B cell (primary cell): ENCODE measurements around the gene ABCA9. TPM values are rescaled to one million over a fixed set of nuclear protein-coding genes. Genes with fewer than 3 reads are reported as not detected.
"Not testable (repeated sequence)": the region's sequence is repeated elsewhere in the genome, so short reads cannot be mapped to it uniquely, and the experiment has no call there.

Source experiments
- ATAC-seq: fragments of 200-7000 bp; cut with Tn5 transposase; one replicate; pipeline ENCODE4 v1.10.0; 2021; ENCODE audit warnings: low read depth, mild to moderate bottlenecking, moderate number of reproducible peaks, moderate library complexity
- CTCF ChIA-PET: fragments of 350-600 bp; sonication (Branson Sonifier 250); formaldehyde crosslinking; loops from one replicate; lab custom pipeline; 2021; ENCODE audit warnings: antibody characterized with exemption, inconsistent platforms; lab: Charles Lee
- POLR2A ChIA-PET: fragments of 350-600 bp; sonication (Branson Sonifier 250); formaldehyde crosslinking; loops from one replicate; lab custom pipeline; 2021; ENCODE audit warnings: antibody characterized with exemption; lab: Charles Lee
- DNase-seq: peaks from one replicate; pipeline ENCODE4 v3.0.0; 2013
- H2AFZ ChIP-seq: 2 replicates; pipeline ENCODE4 v1.6.1; 2012; ENCODE audit warnings: mild to moderate bottlenecking, low read depth, low read length; ENCODE audit not compliant: insufficient read depth, poor library complexity, severe bottlenecking
- H3K27ac ChIP-seq, 2 donors: 1 replicate in 1 of 2; 2 replicates in 1 of 2; pipeline ENCODE4 v1.5.1; 2012 to 2013; ENCODE audit warnings: low read length in 2 of 2, mild to moderate bottlenecking in 2 of 2, moderate library complexity in 1 of 2
- H3K27me3 ChIP-seq, 4 experiments: fragments of 200-600 bp in 1 of 4; sonication (generic) in 1 of 4; replicated peaks in 1 of 4; 1 replicate in 2 of 4; 2 replicates in 2 of 4; pipeline versions ENCODE4 v1.6.1 to v1.7.0; 2013 to 2016; ENCODE audit warnings: low read length in 3 of 4, mild to moderate bottlenecking in 2 of 4, mixed read lengths in 1 of 4, moderate library complexity in 1 of 4; ENCODE audit not compliant: insufficient read depth in 4 of 4, control insufficient read depth in 3 of 4; ENCODE audit errors: control extremely low read depth in 1 of 4
- H3K36me3 ChIP-seq, 2 experiments: replicated peaks in 1 of 2; 1 replicate in 1 of 2; 2 replicates in 1 of 2; pipeline versions ENCODE4 v1.6.1 to v1.7.1; 2013; ENCODE audit warnings: low read length in 1 of 2; ENCODE audit not compliant: insufficient read depth in 2 of 2, control insufficient read depth in 1 of 2; ENCODE audit errors: control extremely low read depth in 1 of 2, extremely low read depth in 1 of 2
- H3K4me1 ChIP-seq, 2 donors: fragments of 200-600 bp in 1 of 2; sonication (generic) in 1 of 2; 1 replicate in 1 of 2; 2 replicates in 1 of 2; pipeline versions ENCODE4 v1.5.1 to v1.6.1; 2013 to 2017; ENCODE audit warnings: low read length in 2 of 2; ENCODE audit not compliant: control insufficient read depth in 2 of 2, insufficient read depth in 2 of 2
- H3K4me2 ChIP-seq: replicated peaks from 2 replicates; pipeline ENCODE3; 2012; ENCODE audit warnings: mild to moderate bottlenecking, low read depth, low read length; ENCODE audit not compliant: poor library complexity, severe bottlenecking
- H3K4me3 ChIP-seq, 5 experiments: fragments of 200-600 bp in 1 of 5; sonication (generic) in 1 of 5; 1 replicate in 3 of 5; 2 replicates in 2 of 5; pipeline versions ENCODE4 v1.5.1 to v1.7.0; 2011 to 2016; ENCODE audit warnings: low read length in 4 of 5, mild to moderate bottlenecking in 4 of 5, low read depth in 2 of 5, control low read depth in 1 of 5, moderate library complexity in 1 of 5; ENCODE audit not compliant: insufficient read depth in 1 of 5; ENCODE audit errors: control extremely low read depth in 1 of 5, extremely low read depth in 1 of 5
- H3K79me2 ChIP-seq: fragments of 200-600 bp; sonication (generic); one replicate; pipeline ENCODE4 v1.6.0; 2016; ENCODE audit warnings: low read length; ENCODE audit not compliant: control insufficient read depth, insufficient read depth
- H3K9ac ChIP-seq: fragments of 200-600 bp; sonication (generic); 2 replicates; pipeline ENCODE4 v1.6.1; 2017; ENCODE audit warnings: mild to moderate bottlenecking, low read length, moderate library complexity
- H3K9me3 ChIP-seq, 3 donors: one replicate each; pipeline versions ENCODE4 v1.6.1 to v1.7.1; 2013; ENCODE audit warnings: low read length in 2 of 3; ENCODE audit not compliant: control insufficient read depth in 2 of 3, insufficient read depth in 1 of 3; ENCODE audit errors: control extremely low read depth in 1 of 3
- H4K20me1 ChIP-seq: 2 replicates; pipeline ENCODE4 v1.6.0; 2012; ENCODE audit warnings: mild to moderate bottlenecking, low read length; ENCODE audit not compliant: insufficient read depth, control insufficient read depth, poor library complexity, severe bottlenecking
- H3K27ac Mint-ChIP-seq: one replicate; pipeline ENCODE4 v1.8.0; 2021; ENCODE audit warnings: mixed read lengths
- H3K27me3 Mint-ChIP-seq: one replicate; pipeline ENCODE4 v1.8.0; 2021; ENCODE audit warnings: mixed read lengths
- H3K4me1 Mint-ChIP-seq: one replicate; pipeline ENCODE4 v1.8.0; 2021; ENCODE audit warnings: mixed read lengths
- H3K4me3 Mint-ChIP-seq: one replicate; pipeline ENCODE4 v1.8.0; 2021; ENCODE audit warnings: mixed read lengths
- H3K9me3 Mint-ChIP-seq: one replicate; pipeline ENCODE4 v1.8.0; 2022; ENCODE audit warnings: mixed read lengths; ENCODE audit not compliant: insufficient read depth
- CTCF ChIP-seq: fragments of 200-600 bp; IDR thresholded peaks from one replicate; pipeline ENCODE4 v1.8.0; 2022; ENCODE audit warnings: antibody characterized with exemption, mild to moderate bottlenecking
- EZH2 ChIP-seq: IDR thresholded peaks from 2 replicates; pipeline ENCODE4 v1.6.1; 2012; ENCODE audit warnings: borderline replicate concordance, low read depth, mild to moderate bottlenecking, moderate library complexity, low read length; ENCODE audit not compliant: insufficient read depth, poor library complexity, severe bottlenecking
- intact Hi-C: fragments of 100-400 bp; cut with micrococcal nuclease; formaldehyde crosslinking; loops from one replicate; pipeline ENCODE4 v1.10.0; 2022
- polyA plus RNA-seq: library from polyadenylated mRNA; depleted of rRNA; stranded (reverse); fragments of >200 nt; gene quantifications from 2 replicates; pipeline ENCODE4 v1.2.3, GENCODE V29; 2012
- total RNA-seq, 2 donors: library from RNA; stranded (reverse); fragments of 120-200 nt in 1 of 2; gene quantifications; 1 replicate in 1 of 2; 2 replicates in 1 of 2; pipeline versions ENCODE4 v1.2.3 to v1.2.4, GENCODE V29; 2013 to 2022

The ABCA9 gene
- total and polyA plus RNA-seq, 2 donors (not counting 1 experiment from before 2014, with no cell fraction given), result 0.06 to 0.91 TPM

GRCh38 chr17:69078864-69079263, 18.1 kb upstream of the ABCA9 start:
- no peak for TF ChIP-seq EZH2
- TF ChIP-seq CTCF, result no peak
- Histone ChIP-seq H3K27me3 (no peaks in the 10 kb centered on the region), H2AFZ (no peak overlapping the region), H3K4me3 (no peak overlapping the region), H3K9ac (no peak overlapping the region), H3K9me3 (peaks cover 3 to 11% (median 3%) of the 10 kb centered on the region in 3 donors), H3K36me3 (no peaks in the 10 kb centered on the region), H3K27ac (no peak overlapping the region), H3K4me1 (no peaks in the 10 kb centered on the region), H3K4me2 (no peak overlapping the region), H3K79me2 (no peaks in the 10 kb centered on the region), H4K20me1 (no peaks in the 10 kb centered on the region)
- H3K9me3 Mint-ChIP-seq, result peaks cover 6% of the 10 kb centered on the region
- H3K27ac Mint-ChIP-seq, result no peak overlapping the region
- H3K4me1 Mint-ChIP-seq, result no peaks in the 10 kb centered on the region
- DNase-seq, result no peak
- no peaks in the 10 kb centered on the region for H3K27me3 Mint-ChIP-seq
- intact Hi-C loops, result no loop called here
- no peak overlapping the region for H3K4me3 Mint-ChIP-seq
- ATAC-seq, result no peak
- CTCF ChIA-PET, result no interaction called here
- POLR2A ChIA-PET, result no interaction called here

GRCh38 chr17:69075823-69076222, 15.1 kb upstream of the ABCA9 start:
- Histone ChIP-seq H3K79me2 (no peaks in the 10 kb centered on the region), H2AFZ (no peak overlapping the region), H3K27ac (no peak overlapping the region), H4K20me1 (no peaks in the 10 kb centered on the region), H3K9me3 (peaks cover 4 to 8% (median 5%) of the 10 kb centered on the region in 3 donors), H3K4me1 (peaks cover 7% of the 10 kb centered on the region in 2 donors), H3K4me2 (no peak overlapping the region), H3K27me3 (no peaks in the 10 kb centered on the region), H3K9ac (no peak overlapping the region), H3K4me3 (no peak overlapping the region), H3K36me3 (no peaks in the 10 kb centered on the region)
- intact Hi-C loops, result no loop called here
- peaks cover 20% of the 10 kb centered on the region for H3K9me3 Mint-ChIP-seq
- TF ChIP-seq CTCF (no peak), EZH2 (no peak)
- peaks cover 13% of the 10 kb centered on the region for H3K4me1 Mint-ChIP-seq
- no peak overlapping the region for H3K27ac Mint-ChIP-seq
- H3K4me3 Mint-ChIP-seq, result no peak overlapping the region
- ATAC-seq, result no peak
- no peak for DNase-seq
- ChIA-PET POLR2A (no interaction called here), CTCF (no interaction called here)
- H3K27me3 Mint-ChIP-seq, result no peaks in the 10 kb centered on the region

GRCh38 chr17:69073392-69073791, 12.7 kb upstream of the ABCA9 start:
- H2AFZ ChIP-seq, POLR2A ChIA-PET, H3K9ac ChIP-seq, H3K36me3 ChIP-seq, intact Hi-C loops, H3K79me2 ChIP-seq, H3K4me3 ChIP-seq, H4K20me1 ChIP-seq, DNase-seq, ATAC-seq, H3K4me2 ChIP-seq, H3K27me3 Mint-ChIP-seq, CTCF ChIA-PET, H3K27ac ChIP-seq, H3K27ac Mint-ChIP-seq, H3K27me3 ChIP-seq, H3K4me3 Mint-ChIP-seq: not testable (repeated sequence)
- Histone ChIP-seq H3K9me3 (peaks cover 4 to 11% (median 8%) of the 10 kb centered on the region in 3 donors), H3K4me1 (peaks cover 13% of the 10 kb centered on the region in 2 donors)
- H3K9me3 Mint-ChIP-seq, result peaks cover 20% of the 10 kb centered on the region
- peaks cover 26% of the 10 kb centered on the region for H3K4me1 Mint-ChIP-seq
